ENCODE measurements around the gene PDSS2.
"Not testable (repeated sequence)": the region's sequence is repeated elsewhere in the genome, so short reads cannot be mapped to it uniquely, and the experiment has no call there.

The PDSS2 gene

GRCh38 chr6:107285683-107286082, 173.7 kb downstream of the PDSS2 start:
- H2BK120ac ChIP-seq (ENCODE audit: low read depth, low read length); H3K4me2 ChIP-seq (ENCODE audit: insufficient read depth, low read length, poor library complexity, severe bottlenecking); DNase-seq (ENCODE audit: low spot score); H4K91ac ChIP-seq (ENCODE audit: low read depth, low read length, poor library complexity); H3K9ac ChIP-seq (ENCODE audit: low read depth, low read length, poor library complexity); H3K9me3 ChIP-seq (replicated peaks in 1 of 2; ENCODE audit: control insufficient read depth in 2 of 2, insufficient read depth in 1 of 2, low read depth in 1 of 2, low read length in 2 of 2); H2AFZ ChIP-seq (ENCODE audit: low read length); H2BK12ac ChIP-seq (ENCODE audit: low read length); H3K18ac ChIP-seq (ENCODE audit: low read length); H3K4ac ChIP-seq (ENCODE audit: low read length); H3K14ac ChIP-seq (ENCODE audit: low read length); H2BK15ac ChIP-seq (ENCODE audit: low read length); H3K4me3 ChIP-seq (ENCODE audit: low read length in 2 of 2); H3K4me1 ChIP-seq (ENCODE audit: control insufficient read depth in 2 of 2, insufficient read depth in 1 of 2, low read depth in 1 of 2, low read length in 2 of 2); H3K36me3 ChIP-seq (replicated peaks in 1 of 2; ENCODE audit: control insufficient read depth in 2 of 2, insufficient read depth in 2 of 2, low read length in 2 of 2); H3K79me1 ChIP-seq (ENCODE audit: low read depth, low read length); H4K8ac ChIP-seq (ENCODE audit: low read depth, low read length); H2BK5ac ChIP-seq (ENCODE audit: low read length); H3K23ac ChIP-seq (ENCODE audit: low read depth, low read length, poor library complexity); H2AK5ac ChIP-seq (ENCODE audit: low read depth, low read length); H3K27ac ChIP-seq (replicated peaks; ENCODE audit: low read length); H3K27me3 ChIP-seq (ENCODE audit: control insufficient read depth in 3 of 3, insufficient read depth in 3 of 3, low read depth in 1 of 3, low read length in 3 of 3): not testable (repeated sequence)
- WGBS, 2 donors (ENCODE audit: extremely low coverage in 2 of 2, insufficient read length in 2 of 2, insufficient replicate concordance in 1 of 2): no CpG with 5 or more reads among the region's 6 CpGs

GRCh38 chr6:107284805-107285204, 174.6 kb downstream of the PDSS2 start:
- Histone ChIP-seq H2AFZ (ENCODE audit: low read length) (no peak overlapping the region), H3K4me3 (ENCODE audit: low read length in 2 of 2) (no peak overlapping the region), H2BK120ac (ENCODE audit: low read depth, low read length) (no peak overlapping the region), H2BK12ac (ENCODE audit: low read length) (no peak overlapping the region), H3K4ac (ENCODE audit: low read length) (no peak overlapping the region), H3K4me1 (ENCODE audit: control insufficient read depth in 2 of 2, insufficient read depth in 1 of 2, low read depth in 1 of 2, low read length in 2 of 2) (peaks cover 0 to under 1% of the 10 kb centered on the region in 2 donors), H4K8ac (ENCODE audit: low read depth, low read length) (no peak overlapping the region), H3K9ac (ENCODE audit: low read depth, low read length, poor library complexity) (no peak overlapping the region), H2BK15ac (ENCODE audit: low read length) (no peak overlapping the region), H3K36me3 (replicated peaks in 1 of 2; ENCODE audit: control insufficient read depth in 2 of 2, insufficient read depth in 2 of 2, low read length in 2 of 2) (no peaks in the 10 kb centered on the region), H3K79me1 (ENCODE audit: low read depth, low read length) (no peaks in the 10 kb centered on the region), H3K14ac (ENCODE audit: low read length) (no peak overlapping the region), H3K18ac (ENCODE audit: low read length) (no peak overlapping the region), H3K27me3 (ENCODE audit: control insufficient read depth in 3 of 3, insufficient read depth in 3 of 3, low read depth in 1 of 3, low read length in 3 of 3) (no peaks in the 10 kb centered on the region), H3K23ac (ENCODE audit: low read depth, low read length, poor library complexity) (no peak overlapping the region), H3K9me3 (replicated peaks in 1 of 2; ENCODE audit: control insufficient read depth in 2 of 2, insufficient read depth in 1 of 2, low read depth in 1 of 2, low read length in 2 of 2) (no peaks in the 10 kb centered on the region), H3K4me2 (ENCODE audit: insufficient read depth, low read length, poor library complexity, severe bottlenecking) (no peak overlapping the region), H2BK5ac (ENCODE audit: low read length) (no peak overlapping the region), H3K27ac (replicated peaks; ENCODE audit: low read length) (no peak overlapping the region), H2AK5ac (ENCODE audit: low read depth, low read length) (no peak overlapping the region), H4K91ac (ENCODE audit: low read depth, low read length, poor library complexity) (no peak overlapping the region)
- no CpG with 5 or more reads among the region's 1 CpG for WGBS, 2 donors (ENCODE audit: extremely low coverage in 2 of 2, insufficient read length in 2 of 2, insufficient replicate concordance in 1 of 2)
- no peak for DNase-seq (ENCODE audit: low spot score)

GRCh38 chr6:107280791-107281190, 178.6 kb downstream of the PDSS2 start:
- H3K79me1 ChIP-seq (ENCODE audit: low read depth, low read length): no peaks in the 10 kb centered on the region
- H3K23ac ChIP-seq (ENCODE audit: low read depth, low read length, poor library complexity): no peak overlapping the region
- H3K14ac ChIP-seq (ENCODE audit: low read length): no peak overlapping the region
- H2BK120ac ChIP-seq (ENCODE audit: low read depth, low read length): no peak overlapping the region
- no peak overlapping the region for H3K18ac ChIP-seq (ENCODE audit: low read length)
- no peak overlapping the region for H2BK5ac ChIP-seq (ENCODE audit: low read length)
- no peak overlapping the region for H2AFZ ChIP-seq (ENCODE audit: low read length)
- no peaks in the 10 kb centered on the region for H3K27me3 ChIP-seq (ENCODE audit: control insufficient read depth in 3 of 3, insufficient read depth in 3 of 3, low read depth in 1 of 3, low read length in 3 of 3)
- no CpG with 5 or more reads among the region's 2 CpGs for WGBS, 2 donors (ENCODE audit: extremely low coverage in 2 of 2, insufficient read length in 2 of 2, insufficient replicate concordance in 1 of 2)
- no peak overlapping the region for H3K4ac ChIP-seq (ENCODE audit: low read length)
- H3K9me3 ChIP-seq (replicated peaks in 1 of 2; ENCODE audit: control insufficient read depth in 2 of 2, insufficient read depth in 1 of 2, low read depth in 1 of 2, low read length in 2 of 2): no peaks in the 10 kb centered on the region
- no peak overlapping the region for H4K8ac ChIP-seq (ENCODE audit: low read depth, low read length)
- H2BK12ac ChIP-seq (ENCODE audit: low read length): no peak overlapping the region
- no peak overlapping the region for H2AK5ac ChIP-seq (ENCODE audit: low read depth, low read length)
- no peak overlapping the region for H4K91ac ChIP-seq (ENCODE audit: low read depth, low read length, poor library complexity)
- no peak overlapping the region for H3K4me2 ChIP-seq (ENCODE audit: insufficient read depth, low read length, poor library complexity, severe bottlenecking)
- no peak overlapping the region for H2BK15ac ChIP-seq (ENCODE audit: low read length)
- no peak for DNase-seq (ENCODE audit: low spot score)
- H3K4me1 ChIP-seq (ENCODE audit: control insufficient read depth in 2 of 2, insufficient read depth in 1 of 2, low read depth in 1 of 2, low read length in 2 of 2): no peaks in the 10 kb centered on the region
- no peak overlapping the region for H3K27ac ChIP-seq (replicated peaks; ENCODE audit: low read length)
- H3K36me3 ChIP-seq (replicated peaks in 1 of 2; ENCODE audit: control insufficient read depth in 2 of 2, insufficient read depth in 2 of 2, low read length in 2 of 2): no peaks in the 10 kb centered on the region
- no peak overlapping the region for H3K4me3 ChIP-seq (ENCODE audit: low read length in 2 of 2)
- no peak overlapping the region for H3K9ac ChIP-seq (ENCODE audit: low read depth, low read length, poor library complexity)

- H3K4me2 ChIP-seq (ENCODE audit: insufficient read depth, low read length, poor library complexity, severe bottlenecking); H2BK5ac ChIP-seq (ENCODE audit: low read length); H3K36me3 ChIP-seq (replicated peaks in 1 of 2; ENCODE audit: control insufficient read depth in 2 of 2, insufficient read depth in 2 of 2, low read length in 2 of 2); H3K14ac ChIP-seq (ENCODE audit: low read length); H3K27ac ChIP-seq (replicated peaks; ENCODE audit: low read length); DNase-seq (ENCODE audit: low spot score); H3K4me3 ChIP-seq (ENCODE audit: low read length in 2 of 2); H2BK15ac ChIP-seq (ENCODE audit: low read length); H3K4me1 ChIP-seq (ENCODE audit: control insufficient read depth in 2 of 2, insufficient read depth in 1 of 2, low read depth in 1 of 2, low read length in 2 of 2); H3K27me3 ChIP-seq (ENCODE audit: control insufficient read depth in 3 of 3, insufficient read depth in 3 of 3, low read depth in 1 of 3, low read length in 3 of 3); H3K18ac ChIP-seq (ENCODE audit: low read length); H3K9me3 ChIP-seq (replicated peaks in 1 of 2; ENCODE audit: control insufficient read depth in 2 of 2, insufficient read depth in 1 of 2, low read depth in 1 of 2, low read length in 2 of 2); H4K8ac ChIP-seq (ENCODE audit: low read depth, low read length); H2AK5ac ChIP-seq (ENCODE audit: low read depth, low read length); H2BK120ac ChIP-seq (ENCODE audit: low read depth, low read length); H4K91ac ChIP-seq (ENCODE audit: low read depth, low read length, poor library complexity); H3K9ac ChIP-seq (ENCODE audit: low read depth, low read length, poor library complexity); H2BK12ac ChIP-seq (ENCODE audit: low read length); H3K4ac ChIP-seq (ENCODE audit: low read length); H3K23ac ChIP-seq (ENCODE audit: low read depth, low read length, poor library complexity); H2AFZ ChIP-seq (ENCODE audit: low read length); H3K79me1 ChIP-seq (ENCODE audit: low read depth, low read length): not testable (repeated sequence)
- WGBS, 2 donors (ENCODE audit: extremely low coverage in 2 of 2, insufficient read length in 2 of 2, insufficient replicate concordance in 1 of 2): no CpG with 5 or more reads among the region's 7 CpGs
These were observed 179.4 kb downstream of the PDSS2 start for GRCh38 chr6:107280001-107280400.

Data from neuronal stem cell (in vitro differentiated cells).